Trophoblast cell (in vitro differentiated cells and primary cell): Measurements from ENCODE around the gene BTNL8.
"Not testable (repeated sequence)": the region's sequence is repeated elsewhere in the genome, so short reads cannot be mapped to it uniquely, and the experiment has no call there.

Experiments
- DNase-seq, 2 donors: peaks; one replicate each; pipeline ENCODE4 v3.0.0-alpha.2; 2016
- H2AFZ ChIP-seq: 2 replicates; pipeline ENCODE4 v1.6.1; 2013; ENCODE audit warnings: low read length, moderate library complexity, mild to moderate bottlenecking; ENCODE audit not compliant: insufficient read depth, poor library complexity
- H2AK5ac ChIP-seq: 2 replicates; pipeline ENCODE4 v1.6.1; 2013; ENCODE audit warnings: mild to moderate bottlenecking, low read length
- H2BK120ac ChIP-seq: 2 replicates; pipeline ENCODE4 v1.6.1; 2013; ENCODE audit warnings: low read length, mild to moderate bottlenecking, moderate library complexity; ENCODE audit not compliant: insufficient read depth, poor library complexity
- H2BK12ac ChIP-seq: 2 replicates; pipeline ENCODE4 v1.6.1; 2013; ENCODE audit warnings: mild to moderate bottlenecking, low read length, moderate library complexity
- H2BK5ac ChIP-seq: 2 replicates; pipeline ENCODE4 v1.6.1; 2013; ENCODE audit warnings: low read length, low read depth, moderate library complexity, mild to moderate bottlenecking; ENCODE audit not compliant: poor library complexity
- H3K14ac ChIP-seq: 2 replicates; pipeline ENCODE4 v1.6.1; 2013; ENCODE audit warnings: mild to moderate bottlenecking, low read length
- H3K18ac ChIP-seq: 2 replicates; pipeline ENCODE4 v1.6.1; 2013; ENCODE audit warnings: mild to moderate bottlenecking, low read length
- H3K23ac ChIP-seq: 2 replicates; pipeline ENCODE4 v1.6.1; 2013; ENCODE audit warnings: low read length
- H3K27ac ChIP-seq: 2 replicates; pipeline ENCODE4 v1.5.1; 2013; ENCODE audit warnings: low read depth, mild to moderate bottlenecking, inconsistent platforms, low read length, moderate library complexity
- H3K27me3 ChIP-seq: 2 replicates; pipeline ENCODE4 v1.6.1; 2013; ENCODE audit warnings: inconsistent platforms, mild to moderate bottlenecking, low read length, moderate library complexity; ENCODE audit not compliant: insufficient read depth
- H3K36me3 ChIP-seq, 2 experiments: 1 replicate in 1 of 2; 2 replicates in 1 of 2; pipeline ENCODE4 v1.6.1; 2013; ENCODE audit warnings: low read length in 2 of 2, mild to moderate bottlenecking in 2 of 2, moderate library complexity in 1 of 2; ENCODE audit not compliant: insufficient read depth in 2 of 2, control insufficient read depth in 1 of 2
- H3K4ac ChIP-seq: 2 replicates; pipeline ENCODE4 v1.6.1; 2013; ENCODE audit warnings: low read depth, mild to moderate bottlenecking, low read length, moderate library complexity
- H3K4me1 ChIP-seq, 2 experiments: 1 replicate in 1 of 2; 2 replicates in 1 of 2; pipeline ENCODE4 v1.6.1; 2013; ENCODE audit warnings: low read length in 2 of 2, mild to moderate bottlenecking in 2 of 2, moderate library complexity in 1 of 2; ENCODE audit not compliant: insufficient read depth in 2 of 2, control insufficient read depth in 1 of 2
- H3K4me2 ChIP-seq: 2 replicates; pipeline ENCODE4 v1.6.1; 2013; ENCODE audit warnings: inconsistent platforms, mild to moderate bottlenecking, low read length, moderate library complexity
- H3K4me3 ChIP-seq: 2 replicates; pipeline ENCODE4 v1.5.1; 2013; ENCODE audit warnings: mild to moderate bottlenecking, low read depth, low read length, inconsistent platforms
- H3K79me1 ChIP-seq: one replicate; pipeline ENCODE4 v1.6.1; 2013; ENCODE audit warnings: low read length
- H3K79me2 ChIP-seq: 2 replicates; pipeline ENCODE4 v1.6.1; 2013; ENCODE audit warnings: low read length, mild to moderate bottlenecking; ENCODE audit not compliant: control insufficient read depth, insufficient read depth, poor library complexity
- H3K9ac ChIP-seq: 2 replicates; pipeline ENCODE4 v1.6.1; 2013; ENCODE audit warnings: mild to moderate bottlenecking, low read length
- H3K9me3 ChIP-seq: 2 replicates; pipeline ENCODE4 v1.6.1; 2013; ENCODE audit warnings: low read depth, mild to moderate bottlenecking, control low read depth, inconsistent platforms, low read length; ENCODE audit not compliant: insufficient read depth
- H4K12ac ChIP-seq: 2 replicates; pipeline ENCODE4 v1.6.1; 2013; ENCODE audit warnings: low read depth, mild to moderate bottlenecking, low read length, moderate library complexity
- H4K8ac ChIP-seq: 2 replicates; pipeline ENCODE4 v1.6.1; 2013; ENCODE audit warnings: low read depth, mild to moderate bottlenecking, low read length, moderate library complexity
- H4K91ac ChIP-seq: one replicate; pipeline ENCODE4 v1.6.1; 2013; ENCODE audit warnings: low read depth, mild to moderate bottlenecking, low read length, moderate library complexity
- WGBS: extraction: QIAGEN DNeasy Blood & Tissue Kit; methylation state at CpG from one replicate; pipeline ENCODE4 v1.1.7; 2013; ENCODE audit warnings: missing lambda C conversion rate; ENCODE audit not compliant: insufficient read length, insufficient coverage; ENCODE audit errors: extremely low coverage; 5-methylcytosine and 5-hydroxymethylcytosine counted together

BTNL8 gene

GRCh38 chr5:180889381-180889780 is 9.6 kb upstream of the BTNL8 start:
- H3K9me3 ChIP-seq: peaks cover 4% of the 10 kb centered on the region
- no peak overlapping the region for H3K9ac ChIP-seq
- H4K91ac ChIP-seq: no peak overlapping the region
- no peak overlapping the region for H2BK5ac ChIP-seq
- H4K12ac ChIP-seq: no peak overlapping the region
- no CpG with 5 or more reads among the region's 7 CpGs for WGBS
- no peaks in the 10 kb centered on the region for H3K36me3 ChIP-seq
- no peak overlapping the region for H3K23ac ChIP-seq
- no peaks in the 10 kb centered on the region for H3K4me1 ChIP-seq
- H2BK120ac ChIP-seq: no peak overlapping the region
- no peak overlapping the region for H3K4me2 ChIP-seq
- no peak for DNase-seq
- no peaks in the 10 kb centered on the region for H3K27me3 ChIP-seq
- H3K4ac ChIP-seq: no peak overlapping the region
- H2AFZ ChIP-seq: no peak overlapping the region
- H2AK5ac ChIP-seq: no peak overlapping the region
- no peak overlapping the region for H3K14ac ChIP-seq
- no peak overlapping the region for H2BK12ac ChIP-seq
- no peaks in the 10 kb centered on the region for H3K79me1 ChIP-seq
- H4K8ac ChIP-seq: no peak overlapping the region
- no peaks in the 10 kb centered on the region for H3K79me2 ChIP-seq
- no peak overlapping the region for H3K4me3 ChIP-seq
- H3K27ac ChIP-seq: no peak overlapping the region
- no peak overlapping the region for H3K18ac ChIP-seq

- not testable (repeated sequence) for H3K18ac ChIP-seq, H4K91ac ChIP-seq, H3K27me3 ChIP-seq, H2AK5ac ChIP-seq, H3K4ac ChIP-seq, H2AFZ ChIP-seq, H3K27ac ChIP-seq, H3K9ac ChIP-seq, H3K36me3 ChIP-seq, H2BK5ac ChIP-seq, H3K4me2 ChIP-seq, H2BK12ac ChIP-seq, H4K12ac ChIP-seq, H3K23ac ChIP-seq, H4K8ac ChIP-seq, DNase-seq, H3K4me1 ChIP-seq, H3K9me3 ChIP-seq, H3K79me1 ChIP-seq, H3K4me3 ChIP-seq, H3K79me2 ChIP-seq, H3K14ac ChIP-seq, H2BK120ac ChIP-seq
- no CpG with 5 or more reads among the region's 1 CpG for WGBS
These were observed 3.6 kb upstream of the BTNL8 start for GRCh38 chr5:180895330-180895729.

GRCh38 chr5:180900178-180900577 is 1.2 kb downstream of the BTNL8 start:
- Histone ChIP-seq H3K27me3 (no peaks in the 10 kb centered on the region), H4K12ac (no peak overlapping the region), H4K8ac (no peak overlapping the region), H3K9ac (no peak overlapping the region), H3K4ac (no peak overlapping the region), H2AFZ (no peak overlapping the region), H2BK120ac (no peak overlapping the region), H3K4me2 (no peak overlapping the region), H3K27ac (no peak overlapping the region), H3K36me3 (no peaks in the 10 kb centered on the region), H3K9me3 (peaks cover 6% of the 10 kb centered on the region), H4K91ac (no peak overlapping the region), H2BK12ac (no peak overlapping the region), H3K79me2 (no peaks in the 10 kb centered on the region), H3K18ac (no peak overlapping the region), H3K4me3 (no peak overlapping the region), H3K4me1 (no peaks in the 10 kb centered on the region), H3K79me1 (no peaks in the 10 kb centered on the region), H3K23ac (no peak overlapping the region), H2AK5ac (no peak overlapping the region), H3K14ac (no peak overlapping the region), H2BK5ac (no peak overlapping the region)
- peak in 1 of 2 donors; percentile 6 for DNase-seq
- no CpG with 5 or more reads among the region's 5 CpGs for WGBS

GRCh38 chr5:180901319-180902009 is 2.5 kb downstream of the BTNL8 start:
- no peak overlapping the region for H2BK5ac ChIP-seq
- no peak for DNase-seq

More at GRCh38 chr5:180901319-180902009, 2.5 kb downstream of the BTNL8 start:
- Histone ChIP-seq H4K91ac (no peak overlapping the region), H3K4me3 (no peak overlapping the region), H3K79me2 (no peaks in the 10 kb centered on the region), H3K4me1 (no peaks in the 10 kb centered on the region), H2AK5ac (no peak overlapping the region), H4K12ac (no peak overlapping the region), H4K8ac (no peak overlapping the region), H3K4ac (no peak overlapping the region), H3K79me1 (no peaks in the 10 kb centered on the region), H3K27ac (no peak overlapping the region), H3K14ac (no peak overlapping the region), H3K9ac (no peak overlapping the region), H3K4me2 (no peak overlapping the region), H3K18ac (no peak overlapping the region), H2AFZ (no peak overlapping the region), H2BK12ac (no peak overlapping the region), H3K27me3 (no peaks in the 10 kb centered on the region), H3K9me3 (peaks cover 6% of the 10 kb centered on the region), H2BK120ac (no peak overlapping the region), H3K36me3 (no peaks in the 10 kb centered on the region), H3K23ac (no peak overlapping the region)
- no CpG with 5 or more reads among the region's 7 CpGs for WGBS
